Common myeloid progenitor, CD34-positive (primary cell): ENCODE results near the gene SPATA22. TPM values are rescaled to one million over a fixed set of nuclear protein-coding genes. Genes with fewer than 3 reads are reported as not detected.
"Not testable (repeated sequence)": the region's sequence is repeated elsewhere in the genome, so short reads cannot be mapped to it uniquely, and the experiment has no call there.

Experiments
- CTCF ChIA-PET: fragments of 350-600 bp; sonication (Branson Sonifier 250); formaldehyde crosslinking; loops from one replicate; lab custom pipeline; 2021; ENCODE audit warnings: antibody characterized with exemption; lab: Charles Lee
- POLR2A ChIA-PET: fragments of 350-600 bp; sonication (Branson Sonifier 250); formaldehyde crosslinking; loops from one replicate; lab custom pipeline; 2021; ENCODE audit warnings: antibody characterized with exemption; lab: Charles Lee
- DNase-seq, 3 donors: peaks; one replicate each; pipeline versions ENCODE4 v3.0.0 to v3.0.0-alpha.2; 2013
- H3K27ac ChIP-seq, 2 experiments: 1 replicate in 1 of 2; 2 replicates in 1 of 2; pipeline ENCODE4 v1.7.0; 2013; ENCODE audit warnings: inconsistent platforms in 2 of 2, low read length in 2 of 2, mild to moderate bottlenecking in 2 of 2, low read depth in 1 of 2, moderate library complexity in 1 of 2; ENCODE audit not compliant: severe bottlenecking in 2 of 2, insufficient read depth in 1 of 2, poor library complexity in 1 of 2
- H3K27me3 ChIP-seq, 5 experiments: replicated peaks in 2 of 5; 1 replicate in 3 of 5; 2 replicates in 2 of 5; pipeline versions ENCODE4 v1.6.1 to v1.7.0; 2013; ENCODE audit warnings: low read length in 4 of 5, mild to moderate bottlenecking in 2 of 5, moderate library complexity in 2 of 5, inconsistent platforms in 1 of 5; ENCODE audit not compliant: insufficient read depth in 5 of 5, control insufficient read depth in 4 of 5
- H3K36me3 ChIP-seq, 4 experiments: 1 replicate in 2 of 4; 2 replicates in 2 of 4; pipeline versions ENCODE4 v1.6.1 to v1.7.0; 2013; ENCODE audit warnings: low read length in 3 of 4, control low read depth in 1 of 4, mild to moderate bottlenecking in 1 of 4; ENCODE audit not compliant: control insufficient read depth in 4 of 4, insufficient read depth in 4 of 4
- H3K4me1 ChIP-seq, 4 experiments: 1 replicate in 3 of 4; 2 replicates in 1 of 4; pipeline versions ENCODE4 v1.6.1 to v1.7.1; 2013; ENCODE audit warnings: low read length in 3 of 4, mild to moderate bottlenecking in 3 of 4, control low read depth in 1 of 4, inconsistent platforms in 1 of 4, moderate library complexity in 1 of 4; ENCODE audit not compliant: control insufficient read depth in 4 of 4, insufficient read depth in 4 of 4; ENCODE audit errors: control extremely low read depth in 1 of 4
- H3K4me3 ChIP-seq, 7 experiments: 1 replicate in 4 of 7; 2 replicates in 3 of 7; pipeline versions ENCODE4 v1.5.1 to v1.7.0; 2013; ENCODE audit warnings: mild to moderate bottlenecking in 7 of 7, low read length in 6 of 7, moderate library complexity in 6 of 7, inconsistent platforms in 2 of 7, low read depth in 2 of 7, control low read depth in 1 of 7; ENCODE audit not compliant: insufficient read depth in 4 of 7, control insufficient read depth in 1 of 7; ENCODE audit errors: extremely low read depth in 1 of 7
- H3K9me3 ChIP-seq, 5 experiments: 1 replicate in 4 of 5; 2 replicates in 1 of 5; pipeline versions ENCODE4 v1.6.1 to v1.7.1; 2013; ENCODE audit warnings: low read length in 4 of 5, mild to moderate bottlenecking in 2 of 5, inconsistent platforms in 1 of 5, low read depth in 1 of 5, moderate library complexity in 1 of 5; ENCODE audit not compliant: control insufficient read depth in 4 of 5, insufficient read depth in 2 of 5; ENCODE audit errors: control extremely low read depth in 1 of 5
- WGBS: methylation state at CpG from one replicate; pipeline ENCODE4 v1.1.5; 2013; ENCODE audit not compliant: insufficient coverage; 5-methylcytosine and 5-hydroxymethylcytosine counted together
- polyA plus RNA-seq: library from polyadenylated mRNA; unstranded; fragments of 120-200 nt; gene quantifications from one replicate; pipeline ENCODE4 v1.2.1, GENCODE V29; 2013

Gene SPATA22, protein sequence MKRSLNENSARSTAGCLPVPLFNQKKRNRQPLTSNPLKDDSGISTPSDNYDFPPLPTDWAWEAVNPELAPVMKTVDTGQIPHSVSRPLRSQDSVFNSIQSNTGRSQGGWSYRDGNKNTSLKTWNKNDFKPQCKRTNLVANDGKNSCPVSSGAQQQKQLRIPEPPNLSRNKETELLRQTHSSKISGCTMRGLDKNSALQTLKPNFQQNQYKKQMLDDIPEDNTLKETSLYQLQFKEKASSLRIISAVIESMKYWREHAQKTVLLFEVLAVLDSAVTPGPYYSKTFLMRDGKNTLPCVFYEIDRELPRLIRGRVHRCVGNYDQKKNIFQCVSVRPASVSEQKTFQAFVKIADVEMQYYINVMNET
- not detected for polyA plus RNA-seq

DNA sequence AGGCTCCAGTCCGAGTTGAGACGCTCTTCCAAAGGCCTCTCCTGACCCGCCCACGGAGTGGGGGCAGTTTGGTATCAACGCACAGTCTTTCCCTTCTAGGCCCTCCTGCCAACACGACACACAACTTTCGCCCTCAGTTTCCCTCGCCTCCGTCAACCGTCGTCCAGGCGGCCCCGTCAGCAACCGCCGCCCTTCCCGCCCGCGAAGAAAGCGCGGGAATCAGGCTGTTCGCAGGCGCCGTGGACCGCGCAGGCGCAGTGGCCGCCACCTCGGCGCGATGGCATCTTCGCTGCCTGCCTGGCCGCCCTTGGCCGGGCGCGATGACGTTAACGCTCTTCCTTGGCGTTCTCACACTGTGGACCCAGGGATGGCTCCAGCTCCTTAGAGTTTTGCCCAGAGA lies at the start of gene SPATA22:
SPATA22 (minus strand) TSS at position 221 of the 400 bp plus-strand sequence. CDS start 2,494 bp downstream, outside the sequence.
- ChIA-PET POLR2A (no interaction called here), CTCF (no interaction called here)
- Histone ChIP-seq H3K4me1 (peaks cover 0 to 2% (median 0%) of the 10 kb centered on the region in 4 experiments), H3K27ac (no peak within 1 kb of the TSS), H3K9me3 (peaks cover 0 to 5% (median 0%) of the 10 kb centered on the region in 5 experiments), H3K27me3 (peaks cover 0 to 2% (median 0%) of the 10 kb centered on the region in 5 experiments), H3K36me3 (no peaks in the 10 kb centered on the region), H3K4me3 (no peak within 1 kb of the TSS)
- DNase-seq, result no peak
- WGBS, result 93% methylated on average over 36 of the region's 38 CpGs

- H3K27ac ChIP-seq, H3K4me1 ChIP-seq, H3K27me3 ChIP-seq, H3K9me3 ChIP-seq, POLR2A ChIA-PET, DNase-seq, CTCF ChIA-PET, H3K36me3 ChIP-seq, H3K4me3 ChIP-seq: not testable (repeated sequence)
- WGBS, result 97% methylated on average over 4 of the region's 4 CpGs
Observed at GRCh38 chr17:3519472-3519871, 47.9 kb upstream of the SPATA22 start.

- Histone ChIP-seq H3K36me3 (no peaks in the 10 kb centered on the region), H3K4me1 (peaks cover 0 to 4% (median 2%) of the 10 kb centered on the region in 4 experiments), H3K27ac (no peak overlapping the region), H3K9me3 (no peaks in the 10 kb centered on the region), H3K4me3 (no peak overlapping the region), H3K27me3 (peaks cover 0 to 3% (median 0%) of the 10 kb centered on the region in 5 experiments)
- 77% methylated on average over 9 of the region's 9 CpGs for WGBS
- POLR2A ChIA-PET, result no interaction called here
- CTCF ChIA-PET, result no interaction called here
- no peak for DNase-seq
Observed at GRCh38 chr17:3514873-3515272, 43.3 kb upstream of the SPATA22 start.

DNA sequence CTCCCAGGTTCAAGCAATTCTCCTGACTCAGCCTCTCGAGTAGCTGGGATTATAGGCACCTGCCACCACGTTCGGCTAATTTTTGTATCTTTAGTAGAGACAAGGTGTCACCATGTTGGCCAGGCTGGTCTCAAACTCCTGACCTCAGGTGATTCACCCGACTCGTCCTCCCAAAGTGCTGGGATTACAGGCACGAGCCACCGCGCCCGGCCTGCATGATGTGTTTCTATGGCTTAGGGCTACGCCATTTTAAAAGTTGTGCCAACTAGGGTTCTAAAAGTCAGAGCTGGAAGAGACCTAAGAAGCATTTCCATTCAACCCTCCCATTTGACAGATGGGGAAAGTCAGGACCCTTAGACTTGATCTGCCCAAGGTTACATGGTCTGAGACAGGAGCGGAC lies 42.5 kb upstream of the SPATA22 start:
- POLR2A ChIA-PET, H3K36me3 ChIP-seq, H3K4me1 ChIP-seq, H3K9me3 ChIP-seq, CTCF ChIA-PET, H3K27ac ChIP-seq, DNase-seq, H3K27me3 ChIP-seq, H3K4me3 ChIP-seq: not testable (repeated sequence)
- 96% methylated on average over 10 of the region's 11 CpGs for WGBS

DNA sequence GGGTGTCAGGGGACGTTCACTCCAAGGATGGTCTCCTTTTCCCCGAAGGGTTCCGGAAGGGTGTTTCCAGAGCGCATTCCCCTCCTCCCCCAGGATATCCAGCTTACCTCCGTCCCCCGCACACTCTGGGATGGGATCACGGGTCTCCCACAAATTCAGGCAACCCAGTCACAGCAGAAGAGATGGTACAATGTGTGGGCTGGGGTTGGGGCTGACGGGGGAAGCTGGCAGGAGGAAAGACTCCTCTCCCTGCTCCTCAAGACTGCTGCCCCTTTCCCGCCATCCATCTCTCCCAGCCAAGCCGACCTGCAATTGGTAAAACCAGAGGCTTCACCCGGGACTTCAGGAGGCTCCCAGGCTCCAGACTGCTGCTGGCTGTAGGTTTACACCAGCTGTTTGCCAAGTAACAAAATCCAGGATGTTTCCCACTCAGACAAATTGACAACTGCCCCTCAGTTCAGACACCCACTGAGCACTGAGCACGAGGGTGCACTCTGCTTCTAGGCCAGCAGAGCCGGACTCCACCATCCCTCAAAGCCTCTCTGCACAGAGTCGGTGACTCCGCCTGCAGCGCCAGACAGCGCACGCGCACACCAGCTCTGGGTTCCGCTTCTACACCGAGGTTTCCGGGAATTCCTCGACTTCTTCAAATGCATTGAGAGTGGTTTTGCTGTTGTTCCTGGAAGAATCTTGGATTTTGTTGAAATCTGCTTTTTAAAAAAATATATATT lies 41.9 kb upstream of the SPATA22 start:
- no peak overlapping the region for H3K27ac ChIP-seq
- no peak for DNase-seq
- no peaks in the 10 kb centered on the region for H3K36me3 ChIP-seq
- H3K4me1 ChIP-seq, result peaks cover 0 to 4% (median 2%) of the 10 kb centered on the region in 4 experiments
- WGBS, result 98% methylated on average over 15 of the region's 23 CpGs
- H3K4me3 ChIP-seq, result no peak overlapping the region
- ChIA-PET POLR2A (no interaction called here), CTCF (no interaction called here)
- H3K9me3 ChIP-seq, result no peaks in the 10 kb centered on the region
- H3K27me3 ChIP-seq, result peaks cover 0 to 3% (median 0%) of the 10 kb centered on the region in 5 experiments

- Histone ChIP-seq H3K9me3 (no peaks in the 10 kb centered on the region), H3K4me3 (no peak overlapping the region), H3K27ac (no peak overlapping the region), H3K36me3 (no peaks in the 10 kb centered on the region), H3K4me1 (peaks cover 0 to 4% (median 2%) of the 10 kb centered on the region in 4 experiments), H3K27me3 (peaks cover 0 to 3% (median 0%) of the 10 kb centered on the region in 5 experiments)
- POLR2A ChIA-PET, result no interaction called here
- 94% methylated on average over 13 of the region's 20 CpGs for WGBS
- no peak for DNase-seq
- CTCF ChIA-PET, result no interaction called here
Observed at GRCh38 chr17:3512505-3513171, 41.0 kb upstream of the SPATA22 start.
